Measurements from ENCODE around the gene ERC2.

ERC2 gene

GRCh38 chr3:55494976-55495375, 973.3 kb downstream of the ERC2 start:
- no peak for DNase-seq (ENCODE audit: low read depth in 2 of 2)

GRCh38 chr3:55492976-55493375, 975.3 kb downstream of the ERC2 start:
- no peak for DNase-seq (ENCODE audit: low read depth in 2 of 2)

- no peak for DNase-seq (ENCODE audit: low read depth in 2 of 2)
Observed at GRCh38 chr3:55491296-55491816, 976.9 kb downstream of the ERC2 start.

DNA sequence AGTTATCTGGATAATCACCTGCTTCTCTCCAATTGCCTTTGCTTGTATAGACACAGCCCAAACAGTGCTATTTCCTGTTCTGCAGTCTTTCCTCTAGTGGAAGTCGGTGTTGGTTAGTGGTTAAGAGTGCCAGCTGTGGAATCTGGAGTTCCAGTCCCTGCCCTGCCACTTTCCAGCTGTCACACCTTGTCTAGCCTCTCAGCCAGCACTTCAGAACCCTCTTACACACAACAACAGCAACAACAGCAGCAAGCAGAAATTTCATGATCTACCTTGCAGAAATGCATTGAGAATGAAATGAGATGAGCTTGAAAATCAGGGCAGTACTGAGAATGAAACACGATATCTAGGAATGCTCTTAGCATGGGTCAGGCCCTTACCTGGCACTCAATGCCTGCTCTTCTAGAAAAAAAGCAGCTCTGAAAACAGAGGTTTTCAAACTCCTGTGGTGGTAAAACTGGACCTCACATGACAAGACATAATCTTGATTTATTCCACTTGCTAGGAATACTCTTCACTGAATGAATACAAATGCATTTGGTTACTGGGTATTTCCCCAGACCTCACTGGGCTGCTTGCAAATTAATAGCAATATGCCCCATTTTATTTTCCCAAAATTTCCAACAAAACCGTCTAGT, 977.9 kb downstream of the ERC2 start:
- no peak for DNase-seq (ENCODE audit: low read depth in 2 of 2)

- DNase-seq (ENCODE audit: low read depth in 2 of 2), result no peak
Observed at GRCh38 chr3:55489798-55490132, 978.5 kb downstream of the ERC2 start.

DNA sequence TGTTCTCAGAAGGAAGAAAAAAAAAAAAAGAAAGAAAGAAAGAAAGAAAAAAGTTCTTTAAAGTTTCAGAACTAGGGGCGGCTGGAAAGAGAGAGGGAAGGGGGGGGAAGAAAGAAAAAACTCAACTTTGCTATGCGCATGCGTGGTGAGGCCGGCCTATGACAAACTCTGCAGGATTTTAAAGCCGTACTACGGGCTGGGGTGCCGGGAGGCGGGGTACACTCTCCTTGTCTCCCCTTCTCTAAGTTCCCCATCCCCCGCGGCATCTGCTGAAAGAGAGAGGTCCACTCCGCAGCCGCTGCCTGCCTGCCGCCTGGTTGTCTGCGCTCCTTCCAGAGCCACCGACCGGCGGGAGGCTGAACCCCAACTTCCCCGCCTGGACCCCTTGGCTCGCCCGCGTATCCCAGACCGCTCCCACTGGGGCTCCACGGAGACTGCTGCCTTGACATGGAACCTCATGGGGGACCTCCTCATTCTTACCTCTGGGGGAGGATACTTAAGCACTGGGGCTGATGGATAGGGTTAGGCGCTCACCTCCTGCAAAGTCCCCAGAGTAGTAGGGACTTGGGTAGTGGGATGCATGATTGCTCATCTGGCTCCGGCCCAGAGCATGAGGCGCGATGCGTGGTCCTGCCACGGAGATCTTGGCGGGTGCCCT, 979.7 kb downstream of the ERC2 start:
- DNase-seq (ENCODE audit: low read depth in 2 of 2), result no peak

- no peak for DNase-seq (ENCODE audit: low read depth in 2 of 2)
Observed at GRCh38 chr3:55487381-55488241, 980.7 kb downstream of the ERC2 start.

DNA sequence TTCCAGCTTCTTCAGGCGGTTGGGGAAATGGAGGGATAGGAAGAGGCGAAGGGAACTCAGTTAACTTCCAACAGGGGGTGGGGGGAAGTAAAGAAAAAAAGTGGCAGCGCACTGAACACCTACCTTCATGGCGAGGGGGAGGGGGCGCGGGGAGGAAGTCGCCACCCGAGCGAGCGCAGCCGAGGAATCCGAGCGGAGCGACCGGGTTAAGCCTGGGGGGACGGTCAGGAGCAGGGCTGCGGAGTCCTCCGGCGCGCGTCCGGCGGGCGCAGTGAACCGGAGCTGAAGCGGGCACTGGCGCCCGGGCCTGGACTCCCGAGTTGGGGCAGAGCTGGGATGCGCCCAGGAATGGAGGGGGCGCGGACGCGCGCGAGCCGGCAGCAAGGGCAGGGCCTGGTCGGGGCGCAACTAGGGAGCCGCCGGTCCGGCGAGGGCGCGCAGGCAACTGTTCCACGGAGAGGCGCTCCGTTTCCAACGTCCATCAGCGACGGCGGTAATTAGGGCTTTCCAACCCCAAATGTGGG, 981.3 kb downstream of the ERC2 start, which contains the start of gene WNT5A:
Gene WNT5A (minus strand): TSS at position 450 of the 524 bp plus-strand sequence. CDS start 321 bp downstream, at position 129.
- no peak for DNase-seq (ENCODE audit: low read depth in 2 of 2)

- no peak for DNase-seq (ENCODE audit: low read depth in 2 of 2)
Observed at GRCh38 chr3:55486101-55486856, 982.0 kb downstream of the ERC2 start.

- DNase-seq (ENCODE audit: low read depth in 2 of 2), result no peak
Observed at GRCh38 chr3:55484801-55485791, 983.2 kb downstream of the ERC2 start.

DNA sequence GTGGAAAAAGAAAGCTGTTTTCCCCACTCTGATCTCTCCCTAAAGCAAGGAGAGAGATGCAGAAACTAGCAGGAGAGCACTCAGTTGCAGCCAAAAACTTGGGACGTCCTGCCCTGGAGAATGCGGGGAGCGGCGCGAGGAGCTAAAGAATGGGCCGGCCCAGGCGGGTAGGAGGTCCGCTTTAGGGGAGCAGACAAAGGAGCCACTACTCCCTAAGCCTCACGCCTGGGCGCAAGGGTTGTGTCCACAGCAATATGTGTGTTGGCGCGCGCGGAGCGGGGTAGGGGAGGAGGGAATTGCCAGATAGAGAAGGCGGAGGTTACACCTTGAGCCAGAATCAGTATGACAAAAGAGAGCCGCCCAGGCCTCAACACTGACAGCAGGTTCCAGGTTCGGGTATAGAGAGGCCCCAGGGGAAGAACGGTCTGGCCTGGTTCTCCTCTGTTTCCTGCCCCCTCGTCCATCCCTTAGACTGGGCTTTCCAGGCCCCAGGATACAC, 984.0 kb downstream of the ERC2 start:
- DNase-seq (ENCODE audit: low read depth in 2 of 2), result no peak

GRCh38 chr3:55483196-55484095, 984.8 kb downstream of the ERC2 start:
- no peak for DNase-seq (ENCODE audit: low read depth in 2 of 2)

- no peak for DNase-seq (ENCODE audit: low read depth in 2 of 2)
Observed at GRCh38 chr3:55482496-55483195, 985.6 kb downstream of the ERC2 start.

- no peak for DNase-seq (ENCODE audit: low read depth in 2 of 2)
Observed at GRCh38 chr3:55481744-55482495, 986.3 kb downstream of the ERC2 start.

- no peak for DNase-seq (ENCODE audit: low read depth in 2 of 2)
Observed at GRCh38 chr3:55480911-55481743, 987.1 kb downstream of the ERC2 start.

Measured in stimulated activated CD8-positive, alpha-beta memory T cell treated with anti-CD3 and anti-CD28 coated beads, Interleukin-2, amount 100 ng/mL, for 1 hour (primary cell).